Ishikawa (cell line): Measurements from ENCODE around the gene PIP4K2C.

Experiments used
- CEBPB ChIP-seq: IDR thresholded peaks from 2 replicates; pipeline ENCODE4 v1.6.1; 2012
- CREB1 ChIP-seq: IDR thresholded peaks from 2 replicates; pipeline ENCODE4 v1.6.1; 2012; ENCODE audit warnings: low read depth
- RAD21 ChIP-seq: IDR thresholded peaks from 2 replicates; pipeline ENCODE4 v1.6.1; 2012; ENCODE audit warnings: low read depth
- TAF1 ChIP-seq: IDR thresholded peaks from 2 replicates; pipeline ENCODE4 v1.6.1; 2012; ENCODE audit warnings: low read depth, mild to moderate bottlenecking
- TF ChIP-seq, protein P1 (sequence below): IDR thresholded peaks from 2 replicates; pipeline ENCODE4 v1.6.1; 2012
- TF ChIP-seq, protein P2 (sequence below): IDR thresholded peaks from 2 replicates; pipeline ENCODE4 v1.6.1; 2012

DNA sequence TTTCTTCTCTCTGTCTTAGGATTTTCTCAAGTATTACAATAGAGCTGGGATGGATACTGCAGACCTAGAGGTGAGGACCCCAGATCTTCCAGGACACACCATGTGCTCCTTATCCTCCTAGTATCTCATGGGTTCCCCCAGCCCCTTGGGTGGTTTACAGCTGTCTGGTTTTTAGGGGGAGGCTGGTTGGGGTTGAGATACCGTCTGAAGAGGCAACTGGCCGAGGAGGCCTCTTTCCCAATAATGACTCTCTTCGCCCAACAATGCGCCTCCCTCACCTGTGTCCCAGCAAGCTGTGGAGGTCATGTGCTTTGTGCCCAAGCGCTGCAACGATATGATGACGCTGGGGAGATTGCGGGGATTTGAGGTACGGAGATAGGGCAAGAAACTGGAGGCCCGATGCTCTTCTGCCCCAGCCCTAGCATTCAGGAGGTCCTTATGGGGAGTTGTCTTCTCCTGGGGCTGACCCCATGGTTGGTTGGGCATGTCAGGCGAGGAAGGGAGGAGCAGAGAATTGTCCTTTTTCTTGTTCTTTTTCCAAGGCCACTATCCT is 24.0 kb downstream of the PIP4K2C start:
- TF ChIP-seq RAD21: no peak
- no peak for TF ChIP-seq TAF1
- no peak for TF ChIP-seq CEBPB
- TF ChIP-seq CREB1: no peak
- TF ChIP-seq, protein P1, sequence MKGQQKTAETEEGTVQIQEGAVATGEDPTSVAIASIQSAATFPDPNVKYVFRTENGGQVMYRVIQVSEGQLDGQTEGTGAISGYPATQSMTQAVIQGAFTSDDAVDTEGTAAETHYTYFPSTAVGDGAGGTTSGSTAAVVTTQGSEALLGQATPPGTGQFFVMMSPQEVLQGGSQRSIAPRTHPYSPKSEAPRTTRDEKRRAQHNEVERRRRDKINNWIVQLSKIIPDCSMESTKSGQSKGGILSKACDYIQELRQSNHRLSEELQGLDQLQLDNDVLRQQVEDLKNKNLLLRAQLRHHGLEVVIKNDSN: no peak
- TF ChIP-seq, protein P2, sequence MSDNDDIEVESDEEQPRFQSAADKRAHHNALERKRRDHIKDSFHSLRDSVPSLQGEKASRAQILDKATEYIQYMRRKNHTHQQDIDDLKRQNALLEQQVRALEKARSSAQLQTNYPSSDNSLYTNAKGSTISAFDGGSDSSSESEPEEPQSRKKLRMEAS: no peak
